MM.1S (cell line): ENCODE results near the gene CDKN2D.

Source experiments
- EZH2 ChIP-seq: fragments of 300-600 bp; sonication (generic); optimal IDR thresholded peaks from 2 replicates; pipeline ENCODE3; 2017; ENCODE audit warnings: low read depth, mild to moderate bottlenecking, antibody characterized with exemption, low read length, mixed read lengths
- TF ChIP-seq, protein P1 (sequence below): fragments of 300-600 bp; sonication (generic); IDR thresholded peaks from 2 replicates; pipeline ENCODE4 v1.5.1; 2016; ENCODE audit warnings: antibody characterized with exemption, low read length, mixed read lengths

DNA sequence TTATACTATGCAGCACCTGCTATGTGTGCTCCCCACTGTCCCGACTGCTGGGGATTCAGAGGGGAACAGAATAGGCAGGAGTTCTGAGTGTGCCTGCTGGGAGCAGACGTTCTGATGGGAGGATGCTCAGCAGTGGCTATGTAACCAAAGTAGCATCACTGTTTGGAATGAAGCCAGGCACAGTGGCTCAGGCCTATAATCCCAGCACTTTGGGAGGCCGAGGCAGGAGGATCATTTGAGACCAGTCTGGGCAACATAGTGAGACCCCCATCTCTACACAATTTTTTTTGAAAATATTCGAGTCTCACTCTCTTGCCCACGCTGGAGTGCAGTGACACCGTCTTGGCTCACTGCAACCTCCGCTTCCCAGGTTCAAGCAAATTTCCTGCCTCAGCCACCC lies 19.0 kb downstream of the CDKN2D start:
- TF ChIP-seq, protein P1, sequence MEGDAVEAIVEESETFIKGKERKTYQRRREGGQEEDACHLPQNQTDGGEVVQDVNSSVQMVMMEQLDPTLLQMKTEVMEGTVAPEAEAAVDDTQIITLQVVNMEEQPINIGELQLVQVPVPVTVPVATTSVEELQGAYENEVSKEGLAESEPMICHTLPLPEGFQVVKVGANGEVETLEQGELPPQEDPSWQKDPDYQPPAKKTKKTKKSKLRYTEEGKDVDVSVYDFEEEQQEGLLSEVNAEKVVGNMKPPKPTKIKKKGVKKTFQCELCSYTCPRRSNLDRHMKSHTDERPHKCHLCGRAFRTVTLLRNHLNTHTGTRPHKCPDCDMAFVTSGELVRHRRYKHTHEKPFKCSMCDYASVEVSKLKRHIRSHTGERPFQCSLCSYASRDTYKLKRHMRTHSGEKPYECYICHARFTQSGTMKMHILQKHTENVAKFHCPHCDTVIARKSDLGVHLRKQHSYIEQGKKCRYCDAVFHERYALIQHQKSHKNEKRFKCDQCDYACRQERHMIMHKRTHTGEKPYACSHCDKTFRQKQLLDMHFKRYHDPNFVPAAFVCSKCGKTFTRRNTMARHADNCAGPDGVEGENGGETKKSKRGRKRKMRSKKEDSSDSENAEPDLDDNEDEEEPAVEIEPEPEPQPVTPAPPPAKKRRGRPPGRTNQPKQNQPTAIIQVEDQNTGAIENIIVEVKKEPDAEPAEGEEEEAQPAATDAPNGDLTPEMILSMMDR: no peak
- TF ChIP-seq EZH2: no peak
